Stimulated activated CD8-positive, alpha-beta memory T cell treated with anti-CD3 and anti-CD28 coated beads, Interleukin-2, amount 100 ng/mL, for 1 hour (primary cell): ENCODE results near the gene C6orf141.

Experiments
- DNase-seq, 2 donors: peaks; one replicate each; pipeline ENCODE4 v3.0.0-alpha.2; 2020; ENCODE audit warnings: low read depth in 2 of 2

C6orf141 gene

GRCh38 chr6:49550492-49551077 is at the start of gene C6orf141:
C6orf141 (plus strand) TSS chr6:49550668; CDS start chr6:49550793, 125 bp downstream.
- no peak for DNase-seq

- no peak for DNase-seq
Observed at GRCh38 chr6:49504666-49505065, 45.8 kb upstream of the C6orf141 start.

GRCh38 chr6:49506569-49507111 is 43.8 kb upstream of the C6orf141 start:
- no peak for DNase-seq

- DNase-seq, result no peak
Observed at GRCh38 chr6:49509342-49509741, 41.1 kb upstream of the C6orf141 start.

- DNase-seq, result no peak
Observed at GRCh38 chr6:49513153-49513989, 37.1 kb upstream of the C6orf141 start.

DNA sequence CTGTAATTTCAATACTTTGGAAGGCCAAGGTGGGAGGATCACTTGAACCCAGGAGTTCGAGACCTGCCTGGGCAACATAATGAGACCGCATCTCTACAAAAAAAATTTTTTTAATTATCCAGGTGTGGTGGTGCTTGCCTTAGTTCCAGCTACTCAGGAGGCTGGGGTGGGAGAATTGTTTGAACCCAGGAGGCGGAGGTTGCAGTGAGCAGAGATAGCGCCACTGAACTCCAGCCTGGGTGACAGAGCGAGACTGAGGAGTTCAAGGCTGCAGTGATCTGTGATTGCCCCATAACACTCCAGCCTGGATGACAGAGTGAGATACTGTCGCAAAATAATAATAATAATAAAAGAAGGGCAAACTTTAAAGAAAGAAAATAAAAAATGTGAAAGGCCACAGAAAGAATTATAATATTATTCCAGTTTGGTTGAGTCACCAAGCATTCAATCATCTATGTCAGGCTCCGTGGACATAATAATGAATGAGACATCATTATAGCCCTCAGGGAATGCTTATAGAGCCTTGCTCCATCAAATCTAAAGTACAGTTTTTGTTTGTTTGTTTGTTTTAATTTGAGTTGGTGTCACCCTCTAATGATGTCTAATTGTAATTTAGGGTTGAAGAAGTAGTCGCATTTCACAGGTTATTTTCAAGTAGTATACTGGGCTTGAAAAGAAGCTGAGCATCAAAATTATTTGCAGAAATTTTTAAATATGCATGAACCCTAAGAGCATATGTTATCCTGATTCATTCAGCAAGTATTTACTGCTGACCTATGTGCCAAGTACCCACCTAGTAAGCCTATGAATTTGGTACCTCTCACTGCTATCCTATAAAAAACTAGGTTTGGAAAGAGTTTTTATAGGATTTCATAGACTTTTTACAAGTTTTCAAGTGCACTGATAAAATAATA is 35.6 kb upstream of the C6orf141 start:
- no peak for DNase-seq

DNA sequence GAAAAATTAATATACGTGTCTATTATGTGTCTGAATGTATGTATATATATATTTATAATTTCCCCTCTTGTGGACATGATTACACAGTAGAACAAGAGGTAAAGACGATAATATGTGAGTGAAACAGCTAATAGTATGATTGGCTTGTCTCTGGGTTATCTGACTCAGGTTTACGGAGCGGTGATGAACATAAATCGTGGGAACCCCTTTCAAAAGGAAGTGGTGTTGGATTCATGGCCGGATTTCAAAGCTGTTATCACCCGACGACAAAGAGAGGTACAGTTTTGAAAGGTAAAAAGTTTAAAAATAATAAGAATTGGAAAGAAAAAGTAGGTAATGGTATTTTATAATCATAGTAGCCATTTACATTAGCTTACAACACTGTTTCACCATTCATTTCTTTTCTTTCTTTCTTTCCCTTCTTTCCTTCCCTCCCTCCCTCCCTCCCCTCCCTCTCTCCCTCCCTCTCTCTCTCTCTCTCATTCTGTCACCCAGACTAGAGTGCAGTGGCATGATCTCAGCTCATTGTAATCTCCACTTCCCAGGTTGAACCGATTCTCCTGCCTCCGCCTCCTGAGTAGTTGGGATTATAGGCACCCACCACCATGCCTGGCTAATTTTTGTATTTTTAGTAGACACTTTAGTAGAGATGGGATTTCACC is 34.9 kb upstream of the C6orf141 start:
- DNase-seq, result no peak

- no peak for DNase-seq
Observed at GRCh38 chr6:49516147-49516505, 34.3 kb upstream of the C6orf141 start.

GRCh38 chr6:49517919-49518318 is 32.5 kb upstream of the C6orf141 start:
- no peak for DNase-seq

GRCh38 chr6:49519660-49520059 is 30.8 kb upstream of the C6orf141 start:
- no peak for DNase-seq

DNA sequence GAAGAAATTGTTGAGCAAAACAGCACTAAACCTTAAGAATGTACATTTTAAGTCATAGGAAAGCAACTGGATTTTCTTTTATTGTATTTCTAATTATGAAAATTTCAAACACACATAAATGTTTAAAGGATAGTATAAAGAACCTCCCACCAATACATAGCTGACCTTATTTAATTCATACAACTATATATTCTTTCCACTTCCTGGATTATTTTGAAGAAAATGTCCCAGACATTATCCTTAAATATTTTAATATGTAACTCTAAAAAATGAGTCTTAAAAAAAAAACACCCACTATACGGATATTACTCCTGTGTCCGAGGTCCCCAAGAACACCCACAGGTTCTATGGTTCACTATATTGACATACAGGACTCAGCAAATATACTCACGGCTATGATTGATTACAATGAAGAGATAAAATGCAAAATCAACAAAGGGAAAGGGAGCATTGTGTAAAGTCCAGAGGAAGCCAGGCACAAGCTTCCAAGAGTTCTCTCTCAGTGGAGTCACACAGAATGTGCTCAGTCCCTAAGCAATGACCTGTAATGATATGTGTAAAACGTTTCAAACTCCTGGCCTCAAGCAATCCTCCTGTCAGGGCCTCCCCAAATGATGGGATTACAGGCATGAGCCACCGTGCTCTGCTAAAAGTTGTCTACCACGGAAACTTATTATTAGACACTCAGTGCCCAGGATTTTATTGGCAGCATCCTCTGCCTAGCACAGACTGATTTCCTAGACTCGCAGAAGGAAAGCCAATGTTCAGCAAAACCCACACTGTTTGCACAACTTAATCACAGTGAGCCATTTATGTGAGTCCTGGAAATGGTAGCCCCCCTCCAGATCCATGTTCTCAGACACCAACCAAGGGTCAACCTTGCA is 27.5 kb upstream of the C6orf141 start:
- no peak for DNase-seq

- DNase-seq, result no peak
Observed at GRCh38 chr6:49523901-49524300, 26.6 kb upstream of the C6orf141 start.

DNA sequence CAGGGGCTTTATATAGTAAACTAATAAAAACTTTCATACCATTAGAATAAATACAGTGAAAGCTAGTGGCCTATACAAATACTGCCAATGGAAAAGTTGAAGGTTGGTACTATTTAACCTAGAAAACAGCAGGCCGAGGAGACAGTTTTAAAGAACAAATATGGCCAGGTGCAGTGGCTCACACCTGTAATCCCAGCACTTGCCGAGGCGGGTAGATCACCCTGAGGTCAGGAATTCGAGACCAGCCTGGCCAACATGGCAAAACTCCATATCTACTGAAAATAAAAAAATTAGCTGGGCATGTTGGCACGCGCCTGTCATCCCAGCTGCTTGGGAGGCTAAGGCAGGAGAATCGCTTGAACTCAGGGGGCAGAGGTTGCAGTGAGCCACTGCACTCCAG is 25.9 kb upstream of the C6orf141 start:
- no peak for DNase-seq

DNA sequence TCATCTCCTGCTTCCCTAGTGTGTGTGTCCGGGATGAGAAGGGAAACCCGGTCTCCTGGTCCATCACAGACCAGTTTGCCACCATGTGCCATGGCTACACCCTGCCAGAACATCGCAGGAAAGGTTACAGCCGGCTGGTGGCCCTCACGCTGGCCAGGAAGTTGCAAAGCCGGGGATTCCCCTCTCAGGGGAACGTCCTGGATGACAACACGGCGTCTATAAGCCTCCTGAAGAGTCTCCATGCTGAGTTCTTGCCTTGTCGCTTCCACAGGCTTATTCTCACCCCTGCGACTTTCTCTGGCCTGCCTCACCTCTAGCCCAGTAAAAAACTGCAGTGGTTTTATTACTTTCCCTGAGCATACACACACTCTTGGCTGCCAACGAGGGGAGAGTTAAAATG is 23.9 kb upstream of the C6orf141 start:
- no peak for DNase-seq

- DNase-seq, result no peak
Observed at GRCh38 chr6:49527320-49527719, 23.1 kb upstream of the C6orf141 start.

DNA sequence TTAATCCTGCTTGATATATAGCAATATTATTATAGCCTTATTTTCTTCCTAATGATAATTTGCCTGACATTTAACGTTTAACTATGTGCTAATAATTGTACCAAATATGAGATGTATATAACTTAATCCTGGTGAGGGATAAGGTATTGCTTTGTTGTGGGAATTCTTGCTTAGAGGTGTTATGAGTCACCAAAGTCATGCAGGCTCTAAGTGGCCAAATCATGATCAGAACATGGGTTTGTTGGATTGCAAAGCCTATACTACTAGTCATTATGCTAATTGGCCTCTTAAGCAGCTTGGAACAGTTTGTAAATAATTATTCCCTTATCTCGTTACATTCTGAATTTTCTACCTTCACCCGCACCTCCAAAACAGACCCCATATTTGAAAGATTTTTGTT is 21.9 kb upstream of the C6orf141 start:
- no peak for DNase-seq

GRCh38 chr6:49530141-49530776 is 20.2 kb upstream of the C6orf141 start:
- no peak for DNase-seq

DNA sequence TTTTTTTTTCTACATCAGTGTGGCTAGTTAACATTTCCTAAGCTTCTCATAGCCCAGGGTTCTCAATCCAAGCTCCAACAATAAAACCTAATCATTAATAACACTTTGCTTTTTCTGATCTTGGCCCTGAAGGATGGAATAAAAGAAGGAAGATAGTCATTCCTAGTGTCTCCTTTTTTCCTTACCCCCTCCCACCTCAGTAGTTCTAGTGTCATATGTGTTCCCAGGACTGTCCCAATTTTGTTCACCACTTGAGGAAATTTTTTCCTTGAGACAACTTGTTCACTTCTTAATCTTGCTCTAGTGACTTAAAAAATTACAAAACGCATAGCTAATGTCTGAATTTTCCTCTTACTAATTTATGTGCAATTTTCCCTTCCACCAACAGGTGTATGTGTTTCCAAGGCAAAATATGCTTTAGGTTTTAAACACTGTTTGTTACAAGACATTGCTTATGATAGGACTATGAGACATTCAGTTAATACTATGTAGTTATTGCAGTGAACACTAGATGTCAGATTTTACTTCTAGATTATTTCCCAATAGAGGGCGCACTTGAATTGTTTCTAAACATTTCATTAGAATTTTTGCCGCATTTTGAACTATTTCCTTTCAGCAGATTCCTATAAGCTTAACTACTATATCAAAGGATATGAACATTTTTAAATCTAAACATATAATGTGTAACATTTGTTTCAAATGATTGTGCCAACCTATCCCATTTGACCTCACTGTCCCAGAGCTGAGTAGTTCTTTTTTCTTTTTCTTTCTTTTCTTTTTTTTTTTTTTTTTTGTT is 18.5 kb upstream of the C6orf141 start:
- DNase-seq, result no peak

GRCh38 chr6:49535795-49536194 is 14.7 kb upstream of the C6orf141 start:
- no peak for DNase-seq
